K562 (cell line): ENCODE data around the gene MEIOB. TPM values are rescaled to one million over a fixed set of nuclear protein-coding genes. Genes with fewer than 3 reads are reported as not detected.

ENCODE experiments used
- ATF1 ChIP-seq, 2 experiments: fragments of 450-650 bp in 1 of 2; IDR thresholded peaks; 2 replicates each; pipeline ENCODE4 v1.6.1; 2016; ENCODE audit warnings: missing compliant biosample characterization in 1 of 2, missing genetic modification characterization in 1 of 2
- ATF7 ChIP-seq: fragments of 450-650 bp; IDR thresholded peaks from 2 replicates; pipeline ENCODE4 v1.7.1; 2014; ENCODE audit warnings: mild to moderate bottlenecking, moderate library complexity
- BCL6 ChIP-seq: fragments of 250-450 bp; sonication (Bioruptor Pico); IDR thresholded peaks from 2 replicates; pipeline ENCODE4 v1.4.0; 2020
- BHLHE40 ChIP-seq: IDR thresholded peaks from 2 replicates; pipeline ENCODE4 v1.6.1; 2011; ENCODE audit warnings: low read length, improper control_type of control experiment
- CHAMP1 ChIP-seq: fragments of 450-650 bp; IDR thresholded peaks from 2 replicates; pipeline ENCODE4 v1.6.1; 2016; ENCODE audit warnings: mild to moderate bottlenecking
- CXXC5 ChIP-seq: fragments of 250-450 bp; sonication (Bioruptor Pico); IDR thresholded peaks from 2 replicates; pipeline ENCODE4 v1.8.0; 2022; ENCODE audit warnings: inconsistent platforms, mild to moderate bottlenecking, moderate library complexity
- DNMT1 ChIP-seq: fragments of 450-650 bp; IDR thresholded peaks from 2 replicates; pipeline ENCODE4 v1.6.1; 2016; ENCODE audit warnings: antibody characterized with exemption, mild to moderate bottlenecking
- HNRNPUL1 ChIP-seq: fragments of 200-400 bp; formaldehyde crosslinking; IDR thresholded peaks from 2 replicates; pipeline ENCODE4 v1.6.1; 2017; ENCODE audit warnings: low read length
- KAT7 ChIP-seq: sonication (generic); formaldehyde crosslinking; IDR thresholded peaks from 2 replicates; pipeline ENCODE4 v1.8.0; 2022; ENCODE audit warnings: missing genetic modification reagents, mild to moderate bottlenecking, borderline replicate concordance
- KDM5B ChIP-seq: fragments of 200-600 bp; sonication (generic); IDR thresholded peaks from 2 replicates; pipeline ENCODE4 v1.6.1; 2012; ENCODE audit warnings: low read depth, mild to moderate bottlenecking, moderate library complexity, low read length, control low read depth, inconsistent platforms; ENCODE audit not compliant: insufficient replicate concordance
- LARP7 ChIP-seq: fragments of 450-650 bp; IDR thresholded peaks from 2 replicates; pipeline ENCODE4 v1.6.1; 2016
- MAFG ChIP-seq: fragments of 450-650 bp; conservative IDR thresholded peaks from 2 replicates; pipeline ENCODE4 v1.6.1; 2016; ENCODE audit warnings: missing genetic modification characterization, missing compliant biosample characterization
- MEF2D ChIP-seq: conservative IDR thresholded peaks from 2 replicates; pipeline ENCODE4 v1.6.1; 2016; ENCODE audit warnings: low read depth, missing genetic modification characterization, missing compliant biosample characterization
- NFXL1 ChIP-seq: fragments of 450-650 bp; formaldehyde crosslinking; IDR thresholded peaks from 2 replicates; pipeline ENCODE4 v1.4.0; 2021; ENCODE audit warnings: mild to moderate bottlenecking
- RFX5 ChIP-seq: IDR thresholded peaks from 2 replicates; pipeline ENCODE4 v1.6.1; 2011; ENCODE audit warnings: low read depth, mild to moderate bottlenecking, improper control_type of control experiment, low read length
- SPI1 ChIP-seq: IDR thresholded peaks from 2 replicates; pipeline ENCODE4 v1.6.1; 2011; ENCODE audit warnings: low read depth, low read length, control low read depth, borderline replicate concordance
- TARDBP ChIP-seq: fragments of 450-650 bp; IDR thresholded peaks from 2 replicates; pipeline ENCODE4 v1.6.1; 2016
- ZC3H8 ChIP-seq: fragments of 450-650 bp; IDR thresholded peaks from 2 replicates; pipeline ENCODE4 v1.6.1; 2017
- ZKSCAN8 ChIP-seq: fragments of 200-800 bp; sonication (Bioruptor generic); IDR thresholded peaks from 2 replicates; pipeline ENCODE4 v1.6.1; 2016; ENCODE audit warnings: missing genetic modification characterization, missing compliant biosample characterization
- ZNF197 ChIP-seq: fragments of 200-800 bp; sonication (Bioruptor generic); IDR thresholded peaks from 2 replicates; pipeline ENCODE4 v1.6.1; 2016; ENCODE audit warnings: low read depth, missing genetic modification characterization, missing compliant biosample characterization
- ZNF274 ChIP-seq: IDR thresholded peaks from 2 replicates; pipeline ENCODE4 v1.6.1; 2011; ENCODE audit warnings: low read depth, mild to moderate bottlenecking, low read length, moderate library complexity, borderline replicate concordance
- ZNF699 ChIP-seq: fragments of 250-450 bp; sonication (Bioruptor Pico); IDR thresholded peaks from 2 replicates; pipeline ENCODE4 v1.8.0; 2021; ENCODE audit warnings: mild to moderate bottlenecking, moderate library complexity; ENCODE audit not compliant: insufficient replicate concordance
- ZNF717 ChIP-seq: fragments of 250-450 bp; sonication (Bioruptor Pico); IDR thresholded peaks from 2 replicates; pipeline ENCODE4 v1.5.0; 2021
- polyA plus RNA-seq, 8 experiments: library from polyadenylated mRNA; depleted of rRNA in 4 of 8; stranded (reverse) in 5 of 8; unstranded in 3 of 8; fragments of >200 nt; fragmentation: Nextera tagmentation in 2 of 8; fragmentation: Illumina TruSeq in 1 of 8; extraction: Ambion mirVana in 2 of 8; extraction: Trizol in 1 of 8; gene quantifications; 2 replicates each; pipeline versions ENCODE4 v1.2.1 to v1.2.3, GENCODE V29; 2011 to 2014; ENCODE audit warnings: inconsistent platforms in 1 of 8, missing spikeins in 1 of 8
- total RNA-seq, 7 experiments: library from RNA; depleted of rRNA in 6 of 7; stranded (reverse); fragments of >200 nt in 6 of 7; fragmentation: Illumina TruSeq in 2 of 7; extraction: Trizol in 2 of 7; gene quantifications; 2 replicates each; pipeline versions ENCODE4 v1.2.1 to v1.2.3, GENCODE V29; 2011 to 2021; ENCODE audit warnings: low replicate concordance in 1 of 7
- TF ChIP-seq, protein P1 (sequence below): fragments of 250-450 bp; sonication (Bioruptor Pico); IDR thresholded peaks from 2 replicates; pipeline ENCODE4 v1.5.0; 2020; ENCODE audit warnings: mild to moderate bottlenecking, borderline replicate concordance
- TF ChIP-seq, protein P2 (sequence below): fragments of 250-450 bp; sonication (Bioruptor Pico); IDR thresholded peaks from 2 replicates; pipeline ENCODE4 v1.9.0; 2021; ENCODE audit warnings: mild to moderate bottlenecking, inconsistent platforms

Gene MEIOB
- total and polyA plus RNA-seq, 9 of the 15 experiments (the other 6 are each of a cell fraction or from before 2014, with no cell fraction given): 25.4 to 203 (median 97.6) TPM

DNA sequence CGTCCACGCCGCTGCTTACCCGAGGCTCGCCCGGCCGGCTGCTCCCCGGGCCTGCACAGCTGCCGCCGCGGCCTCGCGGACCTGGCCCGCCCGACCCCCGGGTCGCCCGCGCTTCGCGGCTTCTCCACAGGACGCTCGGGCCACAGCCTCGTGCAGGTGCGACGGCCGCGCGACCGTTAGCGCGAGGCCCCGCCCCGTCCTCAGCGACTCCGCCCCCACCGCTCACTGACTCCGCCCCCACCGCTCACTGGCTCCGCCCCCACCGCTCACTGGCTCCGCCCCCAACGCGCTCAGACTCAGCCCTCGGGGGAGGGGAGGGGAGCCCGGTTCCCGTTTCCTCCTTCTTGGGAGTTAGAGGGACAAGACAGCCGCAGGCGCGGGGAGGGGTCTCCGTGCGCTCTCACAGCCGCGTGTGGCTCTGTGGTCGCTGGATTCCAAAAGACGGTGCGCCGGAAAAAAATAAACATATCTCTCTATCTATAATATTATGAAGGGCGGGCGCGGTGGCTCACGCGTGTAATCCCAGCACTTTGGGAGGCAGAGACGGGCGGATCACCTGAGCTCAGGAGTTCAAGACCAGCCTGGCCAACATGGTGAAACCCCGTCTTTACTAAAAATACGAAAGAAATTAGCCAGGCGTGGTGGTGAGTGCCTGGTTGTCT lies at the start of gene MEIOB (continued):
- TF ChIP-seq, protein P1, sequence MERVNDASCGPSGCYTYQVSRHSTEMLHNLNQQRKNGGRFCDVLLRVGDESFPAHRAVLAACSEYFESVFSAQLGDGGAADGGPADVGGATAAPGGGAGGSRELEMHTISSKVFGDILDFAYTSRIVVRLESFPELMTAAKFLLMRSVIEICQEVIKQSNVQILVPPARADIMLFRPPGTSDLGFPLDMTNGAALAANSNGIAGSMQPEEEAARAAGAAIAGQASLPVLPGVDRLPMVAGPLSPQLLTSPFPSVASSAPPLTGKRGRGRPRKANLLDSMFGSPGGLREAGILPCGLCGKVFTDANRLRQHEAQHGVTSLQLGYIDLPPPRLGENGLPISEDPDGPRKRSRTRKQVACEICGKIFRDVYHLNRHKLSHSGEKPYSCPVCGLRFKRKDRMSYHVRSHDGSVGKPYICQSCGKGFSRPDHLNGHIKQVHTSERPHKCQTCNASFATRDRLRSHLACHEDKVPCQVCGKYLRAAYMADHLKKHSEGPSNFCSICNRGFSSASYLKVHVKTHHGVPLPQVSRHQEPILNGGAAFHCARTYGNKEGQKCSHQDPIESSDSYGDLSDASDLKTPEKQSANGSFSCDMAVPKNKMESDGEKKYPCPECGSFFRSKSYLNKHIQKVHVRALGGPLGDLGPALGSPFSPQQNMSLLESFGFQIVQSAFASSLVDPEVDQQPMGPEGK (CRISPR knock-in tag): no peak
- no peak for TF ChIP-seq ZNF717 (CRISPR knock-in tag)
- no peak for TF ChIP-seq ATF1 (CRISPR knock-in tag; IDR thresholded peaks at IDR 0.05)
- no peak for TF ChIP-seq ATF1 (tag; IDR thresholded peaks at IDR 0.05)
- TF ChIP-seq KDM5B: peak; percentile 60
- no peak for TF ChIP-seq ZKSCAN8 (CRISPR knock-in tag)
- no peak for TF ChIP-seq KAT7 (CRISPR knock-in tag)
- peak; percentile 76 for TF ChIP-seq SPI1
- TF ChIP-seq ZNF274: no peak
- TF ChIP-seq LARP7: no peak
- TF ChIP-seq ATF7: peak; percentile 53; the same call in 1 of the 2 replicates
- TF ChIP-seq NFXL1 (CRISPR knock-in tag): no peak
- TF ChIP-seq MAFG (tag): no peak
- no peak for TF ChIP-seq BHLHE40
- TF ChIP-seq ZNF699: no peak
- no peak for TF ChIP-seq DNMT1
- TF ChIP-seq BCL6 (CRISPR knock-in tag): no peak
- 0 out of 2 replicates have a peak, but pooled peaks have one; percentile 63 for TF ChIP-seq ZNF197 (CRISPR knock-in tag)
- TF ChIP-seq MEF2D (tag): no peak
- no peak for TF ChIP-seq HNRNPUL1
- no peak for TF ChIP-seq CHAMP1
- TF ChIP-seq, protein P2, sequence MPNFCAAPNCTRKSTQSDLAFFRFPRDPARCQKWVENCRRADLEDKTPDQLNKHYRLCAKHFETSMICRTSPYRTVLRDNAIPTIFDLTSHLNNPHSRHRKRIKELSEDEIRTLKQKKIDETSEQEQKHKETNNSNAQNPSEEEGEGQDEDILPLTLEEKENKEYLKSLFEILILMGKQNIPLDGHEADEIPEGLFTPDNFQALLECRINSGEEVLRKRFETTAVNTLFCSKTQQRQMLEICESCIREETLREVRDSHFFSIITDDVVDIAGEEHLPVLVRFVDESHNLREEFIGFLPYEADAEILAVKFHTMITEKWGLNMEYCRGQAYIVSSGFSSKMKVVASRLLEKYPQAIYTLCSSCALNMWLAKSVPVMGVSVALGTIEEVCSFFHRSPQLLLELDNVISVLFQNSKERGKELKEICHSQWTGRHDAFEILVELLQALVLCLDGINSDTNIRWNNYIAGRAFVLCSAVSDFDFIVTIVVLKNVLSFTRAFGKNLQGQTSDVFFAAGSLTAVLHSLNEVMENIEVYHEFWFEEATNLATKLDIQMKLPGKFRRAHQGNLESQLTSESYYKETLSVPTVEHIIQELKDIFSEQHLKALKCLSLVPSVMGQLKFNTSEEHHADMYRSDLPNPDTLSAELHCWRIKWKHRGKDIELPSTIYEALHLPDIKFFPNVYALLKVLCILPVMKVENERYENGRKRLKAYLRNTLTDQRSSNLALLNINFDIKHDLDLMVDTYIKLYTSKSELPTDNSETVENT (CRISPR knock-in tag): no peak
- peak; percentile 95 for TF ChIP-seq CXXC5 (CRISPR knock-in tag)
- no peak for TF ChIP-seq RFX5
- TF ChIP-seq ZC3H8: no peak
- no peak for TF ChIP-seq TARDBP
